ENCODE data around the gene KRTAP10-4. TPM values are rescaled to one million over a fixed set of nuclear protein-coding genes. Genes with fewer than 3 reads are reported as not detected.
"Not testable (repeated sequence)": the region's sequence is repeated elsewhere in the genome, so short reads cannot be mapped to it uniquely, and the experiment has no call there.

The KRTAP10-4 gene, protein sequence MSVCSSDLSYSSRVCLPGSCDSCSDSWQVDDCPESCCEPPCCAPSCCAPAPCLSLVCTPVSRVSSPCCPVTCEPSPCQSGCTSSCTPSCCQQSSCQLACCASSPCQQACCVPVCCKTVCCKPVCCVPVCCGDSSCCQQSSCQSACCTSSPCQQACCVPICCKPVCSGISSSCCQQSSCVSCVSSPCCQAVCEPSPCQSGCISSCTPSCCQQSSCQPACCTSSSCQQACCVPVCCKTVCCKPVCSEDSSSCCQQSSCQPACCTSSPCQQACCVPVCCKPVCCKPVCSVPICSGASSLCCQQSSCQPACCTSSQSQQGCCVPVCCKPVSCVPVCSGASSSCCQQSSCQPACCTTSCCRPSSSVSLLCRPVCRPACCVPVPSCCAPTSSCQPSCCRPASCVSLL
- polyA plus RNA-seq (2011; rRNA removed) (not detected in 2 replicates), polyA plus RNA-seq (2017; fragmentation: RNase III; extraction: RNeasy Plus Mini Kit Qiagen cat#74134 plus additional on column Dnase treatment) (not detected in 3 replicates), polyA minus RNA-seq (2011; rRNA and poly(A)+ RNA removed) (not detected in 2 replicates)
- not detected in 2 replicates for polyA plus RNA-seq (2012; cell fraction: cytosol; rRNA removed)
- not detected in 2 replicates for polyA plus RNA-seq (2012; cell fraction: nucleus; rRNA removed)

DNA sequence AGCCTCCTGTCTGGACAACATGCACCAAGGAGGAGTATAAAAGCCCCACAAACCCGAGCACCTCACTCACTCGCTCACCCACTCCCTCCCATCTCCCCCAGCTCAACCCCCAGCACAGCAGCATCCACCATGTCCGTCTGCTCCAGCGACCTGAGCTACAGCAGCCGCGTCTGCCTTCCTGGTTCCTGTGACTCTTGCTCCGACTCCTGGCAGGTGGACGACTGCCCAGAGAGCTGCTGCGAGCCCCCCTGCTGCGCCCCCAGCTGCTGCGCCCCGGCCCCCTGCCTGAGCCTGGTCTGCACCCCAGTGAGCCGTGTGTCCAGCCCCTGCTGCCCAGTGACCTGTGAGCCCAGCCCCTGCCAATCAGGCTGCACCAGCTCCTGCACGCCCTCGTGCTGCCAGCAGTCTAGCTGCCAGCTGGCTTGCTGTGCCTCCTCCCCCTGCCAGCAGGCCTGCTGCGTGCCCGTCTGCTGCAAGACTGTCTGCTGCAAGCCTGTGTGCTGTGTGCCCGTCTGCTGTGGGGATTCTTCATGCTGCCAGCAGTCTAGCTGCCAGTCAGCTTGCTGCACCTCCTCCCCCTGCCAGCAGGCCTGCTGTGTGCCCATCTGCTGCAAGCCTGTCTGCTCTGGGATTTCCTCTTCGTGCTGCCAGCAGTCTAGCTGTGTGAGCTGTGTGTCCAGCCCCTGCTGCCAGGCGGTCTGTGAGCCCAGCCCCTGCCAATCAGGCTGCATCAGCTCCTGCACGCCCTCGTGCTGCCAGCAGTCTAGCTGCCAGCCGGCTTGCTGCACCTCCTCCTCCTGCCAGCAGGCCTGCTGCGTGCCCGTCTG lies at the start of gene KRTAP10-4:
Gene KRTAP10-4 (plus strand): TSS at position 100 of the 827 bp plus-strand sequence. CDS start 30 bp downstream, at position 130.
- H3K4me2 ChIP-seq; H3K4me1 ChIP-seq; POLR2A ChIA-PET; FAIRE-seq; H3K4me3 ChIP-seq; DNase-seq (ENCODE audit: low read depth in 1 of 2, low spot score in 1 of 2); H3K27ac ChIP-seq; ATAC-seq: not testable (repeated sequence)
- CTCF ChIA-PET = interaction anchor here (0.7 to 0.9 kb wide), 2 partner anchors 23 to 64 kb away, joined by 3 to 4 read pairs; no protein-coding TSS in a partner anchor
- WGBS (ENCODE audit: missing lambda C conversion rate) = 21% methylated on average over 2 of the region's 25 CpGs
- H3K9me3 ChIP-seq = peaks cover 15% of the 10 kb centered on the region

DNA sequence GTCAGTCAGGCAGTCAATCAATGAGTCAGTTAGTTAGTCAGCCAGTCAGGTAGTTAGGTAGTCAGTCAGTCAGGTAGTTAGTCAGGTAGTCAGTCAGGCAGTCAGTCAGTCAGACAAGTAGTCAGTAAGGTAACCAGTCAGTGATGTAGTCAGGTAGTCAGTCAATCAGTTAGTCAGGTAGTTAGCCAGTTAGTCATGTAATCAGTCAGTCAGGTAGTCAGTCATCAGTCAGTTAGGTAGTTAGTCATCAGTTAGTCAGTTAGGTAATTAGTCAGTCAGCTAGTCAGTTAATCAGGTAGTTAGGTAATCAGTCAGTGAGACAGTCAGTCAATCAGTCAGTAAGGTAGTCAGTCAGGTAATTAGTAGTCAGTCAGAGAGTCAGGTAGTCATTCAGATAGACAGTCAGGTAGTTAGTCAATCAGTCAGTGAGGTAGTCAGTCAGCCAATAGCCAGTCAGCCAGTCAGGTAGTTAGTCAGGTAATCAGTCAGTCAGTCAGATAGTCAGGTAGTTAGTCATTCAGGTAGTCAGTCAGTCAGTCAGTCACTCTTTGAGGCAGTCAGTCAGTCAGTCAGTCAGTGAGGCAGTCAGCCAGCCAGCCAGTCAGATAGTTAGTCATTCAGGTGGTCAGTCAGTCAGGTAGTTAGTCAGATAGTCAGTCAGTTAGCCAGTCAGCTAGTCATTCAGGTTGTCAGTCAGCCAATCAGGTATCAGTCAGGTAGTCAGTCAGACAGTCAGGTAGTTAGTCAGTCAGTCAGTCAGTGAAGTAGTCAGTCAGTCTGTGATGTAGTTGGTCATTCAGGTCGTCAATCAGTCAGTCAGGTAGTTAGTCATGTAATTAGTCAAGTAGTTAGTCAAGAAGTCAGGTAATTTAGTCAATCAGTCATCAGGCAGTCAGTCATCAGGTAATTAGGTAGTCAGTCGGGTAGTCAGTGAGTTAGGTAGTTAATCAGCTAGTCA lies 48.8 kb upstream of the KRTAP10-4 start:
- ChIA-PET POLR2A (no interaction called here), CTCF (interaction anchor here (2.2 kb wide), 1 partner anchor 14 kb away, joined by 5 read pairs; no protein-coding TSS in a partner anchor)
- no peak overlapping the region for H3K4me3 ChIP-seq
- H3K9me3 ChIP-seq = no peaks in the 10 kb centered on the region
- H3K4me2 ChIP-seq = no peak overlapping the region
- no peaks in the 10 kb centered on the region for H3K4me1 ChIP-seq
- ATAC-seq (no peak), FAIRE-seq (no peak), DNase-seq (ENCODE audit: low read depth in 1 of 2, low spot score in 1 of 2) (no peak)
- no peak overlapping the region for H3K27ac ChIP-seq
- WGBS (ENCODE audit: missing lambda C conversion rate) = 0% methylated on average over 1 of the region's 2 CpGs
- no peak for TF ChIP-seq ESRRA (IDR thresholded peaks at IDR 0.05; ENCODE audit: borderline replicate concordance, low read length)
- TF ChIP-seq FOSL2 (IDR thresholded peaks at IDR 0.05) = no peak
- TF ChIP-seq FOSL2 (CRISPR knock-in tag; IDR thresholded peaks at IDR 0.05) = no peak
- no peak for TF ChIP-seq RARB (CRISPR knock-in tag; IDR thresholded peaks at IDR 0.05)
- no peak for TF ChIP-seq CBX2 (IDR thresholded peaks at IDR 0.05; ENCODE audit: borderline replicate concordance, low read depth)
- TF ChIP-seq HDAC2 (IDR thresholded peaks at IDR 0.05) = no peak
- TF ChIP-seq SMC3 (IDR thresholded peaks at IDR 0.05) = no peak
- TF ChIP-seq ZSCAN20 (CRISPR knock-in tag; IDR thresholded peaks at IDR 0.05) = no peak
- TF ChIP-seq KDM1A (IDR thresholded peaks at IDR 0.05; ENCODE audit: low read depth) = no peak
- no peak for TF ChIP-seq NFE2L2 (conservative IDR thresholded peaks at IDR 0.05; ENCODE audit: low read length)
- TF ChIP-seq, protein P1, sequence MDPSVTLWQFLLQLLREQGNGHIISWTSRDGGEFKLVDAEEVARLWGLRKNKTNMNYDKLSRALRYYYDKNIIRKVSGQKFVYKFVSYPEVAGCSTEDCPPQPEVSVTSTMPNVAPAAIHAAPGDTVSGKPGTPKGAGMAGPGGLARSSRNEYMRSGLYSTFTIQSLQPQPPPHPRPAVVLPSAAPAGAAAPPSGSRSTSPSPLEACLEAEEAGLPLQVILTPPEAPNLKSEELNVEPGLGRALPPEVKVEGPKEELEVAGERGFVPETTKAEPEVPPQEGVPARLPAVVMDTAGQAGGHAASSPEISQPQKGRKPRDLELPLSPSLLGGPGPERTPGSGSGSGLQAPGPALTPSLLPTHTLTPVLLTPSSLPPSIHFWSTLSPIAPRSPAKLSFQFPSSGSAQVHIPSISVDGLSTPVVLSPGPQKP (IDR thresholded peaks at IDR 0.05; ENCODE audit: low read depth, low read length) = no peak
- no peak for TF ChIP-seq KDM5A (IDR thresholded peaks at IDR 0.05)

DNA sequence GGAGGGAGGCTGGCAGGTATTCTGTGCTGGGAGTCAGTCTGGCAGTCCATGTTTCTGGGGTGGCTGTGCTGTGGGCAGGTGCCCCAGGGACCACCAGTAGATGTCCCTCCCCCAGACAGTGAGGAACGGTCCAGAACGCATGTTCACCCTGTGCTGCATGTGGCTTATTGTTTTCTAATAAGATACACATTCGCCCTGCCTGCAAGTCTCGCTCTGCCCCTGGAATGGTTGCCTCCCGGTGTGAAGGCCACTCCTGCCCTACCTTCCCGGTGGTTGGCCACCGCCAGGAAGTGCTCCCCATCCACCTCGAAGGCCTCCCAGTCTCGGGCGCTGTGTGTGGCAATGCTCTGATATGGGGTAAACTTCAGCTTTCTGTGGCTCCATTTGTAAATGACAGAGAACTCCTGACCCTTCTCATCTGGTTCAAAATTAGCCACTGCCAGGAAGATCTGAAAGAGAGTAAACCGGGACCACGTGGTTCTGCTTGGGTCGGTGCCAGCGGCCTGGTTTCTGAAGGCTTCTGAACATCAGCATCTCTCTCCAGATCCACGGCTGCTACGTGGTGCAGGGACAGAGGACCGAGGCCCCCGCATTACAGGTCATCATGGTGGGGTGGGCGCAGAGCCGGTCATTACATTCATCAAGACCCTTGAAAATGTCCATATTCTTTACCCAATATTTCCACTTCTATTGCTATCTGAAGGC lies 48.0 kb upstream of the KRTAP10-4 start:
- ChIA-PET CTCF (interaction anchor here (2.2 kb wide), 1 partner anchor 15 kb away, joined by 5 read pairs; no protein-coding TSS in a partner anchor), POLR2A (interaction anchor here (0.7 kb wide), 1 partner anchor 9 kb away, joined by 3 read pairs; no protein-coding TSS in a partner anchor)
- Histone ChIP-seq H3K4me1 (no peaks in the 10 kb centered on the region), H3K4me3 (no peak overlapping the region), H3K27ac (no peak overlapping the region), H3K4me2 (no peak overlapping the region), H3K9me3 (no peaks in the 10 kb centered on the region)
- FAIRE-seq (no peak), ATAC-seq (no peak), DNase-seq (ENCODE audit: low read depth in 1 of 2, low spot score in 1 of 2) (no peak)
- 74% methylated on average over 15 of the region's 20 CpGs for WGBS (ENCODE audit: missing lambda C conversion rate)
- TF ChIP-seq, protein P2, sequence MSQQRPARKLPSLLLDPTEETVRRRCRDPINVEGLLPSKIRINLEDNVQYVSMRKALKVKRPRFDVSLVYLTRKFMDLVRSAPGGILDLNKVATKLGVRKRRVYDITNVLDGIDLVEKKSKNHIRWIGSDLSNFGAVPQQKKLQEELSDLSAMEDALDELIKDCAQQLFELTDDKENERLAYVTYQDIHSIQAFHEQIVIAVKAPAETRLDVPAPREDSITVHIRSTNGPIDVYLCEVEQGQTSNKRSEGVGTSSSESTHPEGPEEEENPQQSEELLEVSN (IDR thresholded peaks at IDR 0.05; ENCODE audit: borderline replicate concordance, low read depth) = no peak
- TF ChIP-seq CHD2 (IDR thresholded peaks at IDR 0.05; ENCODE audit: low read length, partially characterized antibody) = no peak
- TF ChIP-seq RCOR1 (IDR thresholded peaks at IDR 0.05; ENCODE audit: low read depth, low read length) = no peak
- no peak for TF ChIP-seq EHF (CRISPR knock-in tag; IDR thresholded peaks at IDR 0.05)
- TF ChIP-seq NPAS2 (CRISPR knock-in tag; IDR thresholded peaks at IDR 0.05; ENCODE audit: borderline replicate concordance) = no peak
- no peak for TF ChIP-seq KDM5A (IDR thresholded peaks at IDR 0.05)
- no peak for TF ChIP-seq HOXA7 (CRISPR knock-in tag; IDR thresholded peaks at IDR 0.05)
- TF ChIP-seq PHF8 (IDR thresholded peaks at IDR 0.05; ENCODE audit: borderline replicate concordance, low read depth) = no peak
- TF ChIP-seq SREBF2 (IDR thresholded peaks at IDR 0.05) = no peak
- no peak for TF ChIP-seq KDM1A (IDR thresholded peaks at IDR 0.05; ENCODE audit: low read depth)
- no peak for TF ChIP-seq CEBPB (IDR thresholded peaks at IDR 0.05)
- TF ChIP-seq GATA3 (IDR thresholded peaks at IDR 0.05; ENCODE audit: borderline replicate concordance) = no peak
- no peak for TF ChIP-seq FOSB (CRISPR knock-in tag; IDR thresholded peaks at IDR 0.05)

Data from A549 (cell line).